Measurements from ENCODE around the gene ANKRD17.

- no peak for TF ChIP-seq CTCF (IDR thresholded peaks at IDR 0.05)
- TF ChIP-seq EP300 (IDR thresholded peaks at IDR 0.05): no peak
- no peak for TF ChIP-seq POLR2A (IDR thresholded peaks at IDR 0.05)
Observed at GRCh38 chr4:73299548-73300280, 41.1 kb upstream of the ANKRD17 start.
